AG08395 (cell line): ENCODE data around the gene KRT16.
"Not testable (repeated sequence)": the region's sequence is repeated elsewhere in the genome, so short reads cannot be mapped to it uniquely, and the experiment has no call there.

Experiments
- DNase-seq: peaks from one replicate; pipeline ENCODE4 v3.0.0; 2012; ENCODE audit warnings: mixed read lengths, low spot score

KRT16 gene

DNA sequence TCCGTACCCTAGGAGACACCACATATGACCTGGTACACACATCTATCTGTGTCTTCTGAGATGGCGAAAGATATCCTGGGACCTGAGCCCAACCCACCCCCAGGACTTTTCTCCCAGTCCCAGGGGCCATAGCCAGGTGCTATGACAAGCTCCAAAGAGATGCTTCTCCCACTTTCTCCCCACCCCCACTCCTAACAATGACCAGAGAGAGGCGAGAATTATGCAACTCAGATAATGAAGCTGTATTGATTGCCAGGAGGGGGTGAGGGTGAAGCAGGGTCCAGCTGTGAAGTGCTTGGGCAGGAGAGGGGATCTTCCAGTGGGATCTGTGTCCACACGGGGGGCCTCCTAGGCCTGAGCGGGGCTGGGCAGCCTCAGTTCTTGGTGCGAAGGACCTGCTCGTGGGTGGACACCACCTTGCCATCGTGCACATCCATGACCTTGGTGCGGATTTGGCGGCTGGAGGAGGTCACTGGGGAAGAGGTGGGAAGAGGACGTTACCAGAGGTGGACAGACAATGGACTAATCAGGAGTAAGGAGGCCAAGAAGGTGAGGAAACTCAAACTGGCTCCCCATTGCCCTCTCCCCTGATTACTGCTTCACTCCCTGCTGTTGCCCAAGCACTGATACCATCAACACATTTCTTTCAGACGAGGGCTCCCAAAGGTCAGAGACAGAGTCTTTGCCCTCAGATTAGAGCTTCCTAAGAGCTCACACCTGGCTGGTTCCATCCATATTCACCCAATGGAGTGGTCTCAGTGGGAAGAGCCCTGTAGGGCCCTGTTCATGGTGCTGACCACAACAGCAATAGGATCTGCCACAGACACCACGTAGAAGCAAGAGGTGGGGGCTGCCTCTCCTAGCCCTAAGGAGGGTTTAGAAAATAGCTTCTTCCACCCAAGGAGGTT lies 30.3 kb downstream of the KRT16 start:
- not testable (repeated sequence) for DNase-seq

GRCh38 chr17:41581366-41582060 lies 31.1 kb downstream of the KRT16 start:
- DNase-seq = no peak

DNA sequence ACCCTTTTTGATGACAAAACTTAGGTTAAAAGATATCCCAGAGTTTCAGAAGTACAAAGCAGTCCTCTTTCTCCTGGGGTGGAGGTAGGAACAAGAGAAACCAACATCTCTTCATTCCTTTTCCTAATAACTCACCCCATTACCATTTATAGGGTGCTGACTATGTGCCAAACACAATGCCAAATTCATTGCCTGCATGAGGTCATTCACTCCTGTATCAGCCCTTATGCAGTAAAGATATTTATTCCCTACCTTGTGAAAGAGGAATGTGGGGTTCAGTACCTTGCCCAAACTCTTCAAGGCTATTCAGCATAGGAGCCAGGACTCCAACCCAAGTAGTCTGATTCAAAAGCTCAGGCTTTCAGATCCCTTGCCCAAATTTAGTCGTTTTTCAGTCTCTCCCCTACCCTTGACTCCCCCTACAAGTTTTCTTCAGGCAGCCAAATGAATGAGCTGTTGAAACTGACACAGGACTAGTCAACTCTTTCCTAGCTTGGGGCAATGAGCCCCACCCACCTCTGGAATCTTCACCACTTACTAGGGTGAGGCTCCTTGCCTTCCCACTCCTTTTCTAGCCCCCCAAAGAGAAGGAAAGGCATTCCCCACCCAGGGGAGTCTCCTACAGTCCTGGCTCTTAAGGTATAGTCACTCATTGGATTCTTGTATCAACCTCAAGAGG lies 31.7 kb downstream of the KRT16 start:
- DNase-seq = no peak

DNA sequence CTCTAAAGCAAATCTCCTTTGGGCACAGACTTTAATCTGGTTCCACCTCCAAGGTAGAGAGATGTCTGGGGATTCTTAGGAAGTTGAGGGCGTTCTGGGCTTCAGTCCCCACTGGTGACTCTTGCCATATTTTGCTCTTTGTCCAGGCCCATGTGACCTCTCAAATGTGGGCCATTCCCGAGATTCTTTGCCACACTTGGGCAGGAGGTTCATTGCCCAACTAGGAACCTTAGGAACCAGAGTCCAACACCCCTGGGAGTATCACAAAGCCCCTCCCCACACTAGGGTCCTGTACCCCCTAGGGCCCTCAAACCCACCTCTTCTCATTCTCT lies 32.4 kb downstream of the KRT16 start:
- DNase-seq = no peak

- peak; percentile 92 for DNase-seq
These were observed 32.9 kb downstream of the KRT16 start for GRCh38 chr17:41579484-41580243.

DNA sequence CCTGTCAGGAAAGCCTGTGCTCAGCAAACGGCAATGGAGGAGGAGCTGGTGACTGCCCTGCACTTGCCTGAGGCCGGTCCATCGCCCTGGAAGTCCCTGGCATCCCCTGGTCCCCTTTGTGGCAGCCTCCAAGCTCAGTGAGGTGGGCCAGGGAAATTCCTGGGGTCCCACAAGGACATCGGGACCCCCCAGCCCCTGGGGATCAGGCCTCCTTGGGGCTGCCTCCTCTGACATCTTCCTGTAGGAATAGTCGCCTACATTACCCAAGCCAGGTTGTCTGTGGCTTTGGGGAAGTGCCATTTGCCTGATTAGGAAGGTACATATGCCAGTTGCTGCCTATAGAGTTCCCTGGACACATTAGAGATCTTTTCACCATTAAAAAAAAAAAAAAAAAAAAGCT lies 33.6 kb downstream of the KRT16 start:
- no peak for DNase-seq

- DNase-seq = no peak
These were observed 34.0 kb downstream of the KRT16 start for GRCh38 chr17:41578538-41578937.

- DNase-seq = not testable (repeated sequence)
These were observed 35.8 kb downstream of the KRT16 start for GRCh38 chr17:41576740-41577139.

DNA sequence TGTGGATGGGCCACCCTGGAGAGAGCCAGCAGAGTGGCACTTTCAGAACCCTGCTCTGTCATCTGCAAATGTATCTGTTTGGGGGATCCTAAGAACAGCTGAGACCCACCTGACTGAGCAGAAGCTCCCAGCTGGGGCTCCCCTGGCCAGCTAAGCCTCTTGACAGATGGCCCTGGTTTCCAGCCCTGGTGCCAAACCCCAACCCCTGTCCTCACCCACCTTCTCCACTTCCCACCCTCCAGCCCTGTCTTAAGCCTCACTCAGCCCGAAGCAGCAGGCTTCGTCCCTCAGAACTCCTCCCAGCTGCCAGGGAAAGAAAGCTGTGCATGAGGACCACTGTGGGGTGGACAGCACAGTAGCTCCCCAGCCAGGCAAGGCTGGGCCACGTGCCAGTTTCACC lies 37.2 kb downstream of the KRT16 start:
- DNase-seq = no peak

- no peak for DNase-seq
These were observed 40.8 kb downstream of the KRT16 start, which contains the start of gene KRT9 for GRCh38 chr17:41571561-41572434. Gene KRT9, minus strand, starts transcription at chr17:41572059. Its CDS starts 67 bp downstream, at chr17:41571992.

GRCh38 chr17:41567317-41567716 lies 45.2 kb downstream of the KRT16 start:
- DNase-seq = no peak

- no peak for DNase-seq
These were observed 47.2 kb downstream of the KRT16 start for GRCh38 chr17:41565338-41565737.

DNA sequence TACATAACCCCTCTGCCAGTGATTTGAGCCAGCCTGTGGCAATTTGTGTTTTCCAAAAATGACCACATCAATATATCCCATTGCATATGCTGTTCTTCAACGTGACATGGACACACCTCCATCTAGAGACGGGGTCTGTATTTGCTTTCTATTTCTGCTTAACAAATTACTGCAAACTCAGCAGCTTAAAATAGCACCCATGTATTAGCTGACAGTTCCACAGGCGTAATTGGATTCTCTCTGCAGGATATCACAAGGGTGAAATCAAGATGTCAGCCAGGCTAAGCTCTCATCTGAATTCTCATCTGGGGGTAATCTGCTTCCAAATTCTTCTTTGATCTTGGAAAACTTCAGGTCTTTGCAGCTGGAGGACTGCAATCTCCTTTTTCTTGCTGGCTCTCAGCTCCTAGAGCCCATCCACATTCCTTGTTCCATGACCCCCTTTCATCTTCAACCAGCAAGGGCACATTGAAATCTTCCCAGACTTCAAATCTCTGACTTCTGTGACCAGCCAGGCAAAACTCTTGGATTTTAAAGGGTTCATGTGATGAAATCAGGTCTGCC lies 48.9 kb downstream of the KRT16 start:
- no peak for DNase-seq

DNA sequence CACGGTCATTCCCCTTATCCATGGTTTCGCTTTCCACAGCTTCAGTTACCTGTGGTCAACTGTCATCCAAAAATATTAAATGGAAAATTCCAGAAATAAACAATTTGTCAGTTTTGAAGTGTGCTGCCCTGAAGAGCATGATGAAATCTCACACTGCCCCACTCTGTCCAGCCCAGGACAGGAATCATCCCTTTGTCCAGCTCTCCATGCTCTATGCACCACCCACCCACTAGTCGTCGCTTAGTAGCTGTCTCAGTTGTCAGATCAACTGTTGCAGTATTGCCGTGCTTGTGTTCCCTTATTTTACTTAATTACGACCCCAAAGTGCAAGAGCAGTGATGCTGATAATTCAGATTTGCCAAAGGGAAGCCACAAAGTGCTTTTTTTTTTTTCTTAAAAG lies 51.0 kb downstream of the KRT16 start:
- DNase-seq = no peak
